Activated T-cell treated with anti-CD3 and anti-CD28 coated beads, Interleukin-2, amount 50 U/mL, for 24 hours (primary cell): ENCODE measurements around the gene CHRNB1.
A peak's percentile ranks its signal among the peaks of the same experiment; 100 is the strongest.
"Not testable (repeated sequence)": the region's sequence is repeated elsewhere in the genome, so short reads cannot be mapped to it uniquely, and the experiment has no call there.

Experiments
- DNase-seq: peaks from one replicate; pipeline ENCODE4 v3.0.0-alpha.2; 2020
- H3K27ac Mint-ChIP-seq: 2 replicates; pipeline ENCODE4 v1.8.0; 2020; ENCODE audit warnings: mild to moderate bottlenecking, mixed read lengths
- H3K27me3 Mint-ChIP-seq: 2 replicates; pipeline ENCODE4 v1.8.0; 2020; ENCODE audit warnings: mixed read lengths
- H3K36me3 Mint-ChIP-seq: 2 replicates; pipeline ENCODE4 v1.8.0; 2020; ENCODE audit warnings: low read depth, mixed read lengths
- H3K4me1 Mint-ChIP-seq: 2 replicates; pipeline ENCODE4 v1.8.0; 2020; ENCODE audit warnings: low read depth, mixed read lengths
- H3K4me3 Mint-ChIP-seq: 2 replicates; pipeline ENCODE4 v1.8.0; 2020; ENCODE audit warnings: mild to moderate bottlenecking, moderate library complexity, mixed read lengths
- H3K9me3 Mint-ChIP-seq: 2 replicates; pipeline ENCODE4 v1.8.0; 2020; ENCODE audit warnings: mixed read lengths

The CHRNB1 gene

GRCh38 chr17:7478276-7479212 is 33.7 kb downstream of the CHRNB1 start:
- Mint-ChIP-seq H3K4me3 (peak overlapping the region; percentile 86), H3K27me3 (no peaks in the 10 kb centered on the region), H3K4me1 (peaks cover 73% of the 10 kb centered on the region), H3K9me3 (no peaks in the 10 kb centered on the region), H3K36me3 (peaks cover 28% of the 10 kb centered on the region), H3K27ac (peak overlapping the region; percentile 91)
- DNase-seq, result peak; percentile 72

GRCh38 chr17:7479213-7480088 is 34.6 kb downstream of the CHRNB1 start, which contains the start of gene ZBTB4:
Gene ZBTB4 (minus strand): TSS chr17:7479631. CDS start chr17:7466801, 12,830 bp downstream.
- Mint-ChIP-seq H3K36me3 (peaks cover 27% of the 10 kb centered on the region), H3K9me3 (no peaks in the 10 kb centered on the region), H3K4me1 (peaks cover 70% of the 10 kb centered on the region), H3K27ac (peak within 1 kb of the TSS; percentile 96), H3K4me3 (peak within 1 kb of the TSS; percentile 86), H3K27me3 (no peaks in the 10 kb centered on the region)
- DNase-seq, result peak; percentile 79

GRCh38 chr17:7480089-7480384 is 35.2 kb downstream of the CHRNB1 start:
- Mint-ChIP-seq H3K27ac (peak overlapping the region; percentile 96), H3K4me1 (peaks cover 72% of the 10 kb centered on the region)

GRCh38 chr17:7481275-7481674 is 36.4 kb downstream of the CHRNB1 start, which contains the start of gene SLC35G6:
Gene SLC35G6 (plus strand): TSS chr17:7481446. CDS start chr17:7481517, 71 bp downstream.
- H3K27ac Mint-ChIP-seq, result peak within 1 kb of the TSS; percentile 96
- H3K9me3 Mint-ChIP-seq, H3K27me3 Mint-ChIP-seq, DNase-seq: not testable (repeated sequence)
- peak within 1 kb of the TSS; percentile 86 for H3K4me3 Mint-ChIP-seq
- peaks cover 71% of the 10 kb centered on the region for H3K4me1 Mint-ChIP-seq
- peaks cover 34% of the 10 kb centered on the region for H3K36me3 Mint-ChIP-seq

More at GRCh38 chr17:7480089-7480384, 35.2 kb downstream of the CHRNB1 start:
- peaks cover 30% of the 10 kb centered on the region for H3K36me3 Mint-ChIP-seq
- no peaks in the 10 kb centered on the region for H3K9me3 Mint-ChIP-seq
- H3K27me3 Mint-ChIP-seq, result no peaks in the 10 kb centered on the region
- peak overlapping the region; percentile 86 for H3K4me3 Mint-ChIP-seq
- no peak for DNase-seq

- H3K4me1 Mint-ChIP-seq, result peaks cover 68% of the 10 kb centered on the region
- H3K9me3 Mint-ChIP-seq, DNase-seq, H3K27me3 Mint-ChIP-seq: not testable (repeated sequence)
- H3K4me3 Mint-ChIP-seq, result peak overlapping the region; percentile 99
- peaks cover 42% of the 10 kb centered on the region for H3K36me3 Mint-ChIP-seq
- peak overlapping the region; percentile 100 for H3K27ac Mint-ChIP-seq
Observed at GRCh38 chr17:7481842-7482741, 37.2 kb downstream of the CHRNB1 start.

GRCh38 chr17:7482742-7483088 is 37.9 kb downstream of the CHRNB1 start:
- peak overlapping the region; percentile 100 for H3K27ac Mint-ChIP-seq
- DNase-seq, H3K27me3 Mint-ChIP-seq, H3K9me3 Mint-ChIP-seq: not testable (repeated sequence)
- H3K36me3 Mint-ChIP-seq, result peaks cover 48% of the 10 kb centered on the region
- peak overlapping the region; percentile 99 for H3K4me3 Mint-ChIP-seq
- peaks cover 68% of the 10 kb centered on the region for H3K4me1 Mint-ChIP-seq

GRCh38 chr17:7483255-7484066 is 38.6 kb downstream of the CHRNB1 start:
- peak; percentile 95 for DNase-seq
- Mint-ChIP-seq H3K36me3 (peaks cover 45% of the 10 kb centered on the region), H3K27ac (peak overlapping the region; percentile 100), H3K27me3 (no peaks in the 10 kb centered on the region), H3K9me3 (no peaks in the 10 kb centered on the region), H3K4me3 (peak overlapping the region; percentile 99), H3K4me1 (peaks cover 65% of the 10 kb centered on the region)

GRCh38 chr17:7484067-7484918 is 39.4 kb downstream of the CHRNB1 start, which contains the start of gene POLR2A:
Gene POLR2A (plus strand): TSS chr17:7484366.
- no peaks in the 10 kb centered on the region for H3K9me3 Mint-ChIP-seq
- DNase-seq, result peak; percentile 100
- H3K4me1 Mint-ChIP-seq, result peaks cover 70% of the 10 kb centered on the region
- peaks cover 50% of the 10 kb centered on the region for H3K36me3 Mint-ChIP-seq
- H3K27me3 Mint-ChIP-seq, result no peaks in the 10 kb centered on the region
- peak within 1 kb of the TSS; percentile 100 for H3K27ac Mint-ChIP-seq
- H3K4me3 Mint-ChIP-seq, result peak within 1 kb of the TSS; percentile 99

- DNase-seq, result no peak
- Mint-ChIP-seq H3K27ac (peak overlapping the region; percentile 100), H3K27me3 (no peaks in the 10 kb centered on the region), H3K4me1 (peaks cover 73% of the 10 kb centered on the region), H3K4me3 (peak overlapping the region; percentile 99), H3K9me3 (no peaks in the 10 kb centered on the region), H3K36me3 (peaks cover 53% of the 10 kb centered on the region)
Observed at GRCh38 chr17:7484919-7485377, 40.1 kb downstream of the CHRNB1 start.

GRCh38 chr17:7486181-7486580 is 41.3 kb downstream of the CHRNB1 start:
- no peak for DNase-seq
- H3K36me3 Mint-ChIP-seq, result peaks cover 61% of the 10 kb centered on the region
- peaks cover 72% of the 10 kb centered on the region for H3K4me1 Mint-ChIP-seq
- H3K4me3 Mint-ChIP-seq, result peak overlapping the region; percentile 99
- H3K27me3 Mint-ChIP-seq, result no peaks in the 10 kb centered on the region
- H3K27ac Mint-ChIP-seq, result peak overlapping the region; percentile 77
- H3K9me3 Mint-ChIP-seq, result no peaks in the 10 kb centered on the region

GRCh38 chr17:7490144-7490543 is 45.3 kb downstream of the CHRNB1 start:
- Mint-ChIP-seq H3K36me3 (peaks cover 82% of the 10 kb centered on the region), H3K4me3 (peak overlapping the region; percentile 16)

GRCh38 chr17:7491583-7491982 is 46.7 kb downstream of the CHRNB1 start:
- DNase-seq, result no peak
- Mint-ChIP-seq H3K36me3 (peaks cover 86% of the 10 kb centered on the region), H3K27ac (peak overlapping the region; percentile 55), H3K4me3 (no peak overlapping the region), H3K9me3 (no peaks in the 10 kb centered on the region), H3K4me1 (peaks cover 61% of the 10 kb centered on the region), H3K27me3 (no peaks in the 10 kb centered on the region)

More at GRCh38 chr17:7490144-7490543, 45.3 kb downstream of the CHRNB1 start:
- Mint-ChIP-seq H3K4me1 (peaks cover 72% of the 10 kb centered on the region), H3K9me3 (no peaks in the 10 kb centered on the region), H3K27me3 (no peaks in the 10 kb centered on the region), H3K27ac (peak overlapping the region; percentile 57)
- DNase-seq, result no peak
